Subcutaneous adipose tissue (tissue), 4 donors: ENCODE data around the gene OR52E4. TPM values are rescaled to one million over a fixed set of nuclear protein-coding genes. Genes with fewer than 3 reads are reported as not detected.

Experiments
- CTCF ChIP-seq: fragments of 450-650 bp; IDR thresholded peaks from one replicate; pipeline ENCODE4 v1.5.1; 2016; ENCODE audit warnings: low read depth, mild to moderate bottlenecking, control low read depth, antibody characterized with exemption, moderate library complexity
- total RNA-seq, 4 donors: library from RNA; depleted of rRNA; stranded (reverse); fragments of >200 nt; gene quantifications; one replicate each; pipeline ENCODE4 v1.1.0, GENCODE V29; 2016

OR52E4 gene
- not detected for total RNA-seq

- TF ChIP-seq CTCF = no peak
Observed at GRCh38 chr11:5880329-5880728, at the start of gene OR52E4. Gene OR52E4, plus strand, starts transcription at chr11:5880629. Its CDS starts 3,664 bp downstream, at chr11:5884293.

GRCh38 chr11:5831196-5831829 lies 49.1 kb upstream of the OR52E4 start:
- no peak for TF ChIP-seq CTCF

- no peak for TF ChIP-seq CTCF
Observed at GRCh38 chr11:5833446-5833845, 47.0 kb upstream of the OR52E4 start.

GRCh38 chr11:5837695-5838094 lies 42.7 kb upstream of the OR52E4 start:
- no peak for TF ChIP-seq CTCF

- TF ChIP-seq CTCF = no peak
Observed at GRCh38 chr11:5841797-5842196, 38.6 kb upstream of the OR52E4 start, which contains the start of gene OR52E6. Gene OR52E6, minus strand, starts transcription at chr11:5841897. Its CDS starts 0 bp downstream, at chr11:5841897.

- TF ChIP-seq CTCF = no peak
Observed at GRCh38 chr11:5846701-5847100, 33.7 kb upstream of the OR52E4 start.

GRCh38 chr11:5847711-5848110 lies 32.7 kb upstream of the OR52E4 start:
- no peak for TF ChIP-seq CTCF
